ENCODE data around the gene EXOSC10. TPM values are rescaled to one million over a fixed set of nuclear protein-coding genes. Genes with fewer than 3 reads are reported as not detected.

EXOSC10 gene
- total RNA-seq (2022; extraction: Qiagen RNA extraction; ENCODE audit: low read depth), result 36.9 to 41.7 TPM (median 38.6 TPM) in 5 replicates

GRCh38 chr1:11099310-11100148, at the start of gene EXOSC10:
TSS of gene EXOSC10 (minus strand) at chr1:11099869. CDS start at chr1:11099831, 38 bp downstream.

GRCh38 chr1:11059968-11060830, 39.5 kb downstream of the EXOSC10 start, which contains the start of gene SRM:
TSS of gene SRM (minus strand) at chr1:11060018. CDS start at chr1:11059943, 75 bp downstream.

GRCh38 chr1:11046625-11047365, 52.9 kb downstream of the EXOSC10 start, which contains the start of gene MASP2:
TSS of gene MASP2 (minus strand) at chr1:11047239. CDS start at chr1:11047207, 32 bp downstream.

Other genes starting within 250 kb of the EXOSC10 start
- gene TARDBP, start 87.2 kb downstream of the EXOSC10 start, total RNA-seq (2022; extraction: Qiagen RNA extraction; ENCODE audit: low read depth), result 188 to 222 TPM (median 195 TPM) in 5 replicates
- gene MASP2, start 52.6 kb downstream of the EXOSC10 start, total RNA-seq (2022; extraction: Qiagen RNA extraction; ENCODE audit: low read depth), result 0.12 to 0.85 TPM (median 0.33 TPM) in 3 of 5 replicates, not detected in the others
- gene SRM, start 39.9 kb downstream of the EXOSC10 start, total RNA-seq (2022; extraction: Qiagen RNA extraction; ENCODE audit: low read depth), result 102 to 210 TPM (median 208 TPM) in 5 replicates
- gene ANGPTL7, start 89.5 kb upstream of the EXOSC10 start, total RNA-seq (2022; extraction: Qiagen RNA extraction; ENCODE audit: low read depth), result not detected in 5 replicates
- 12.4 to 16.1 TPM (median 14.7 TPM) in 5 replicates for gene MTOR, start 162.7 kb upstream of the EXOSC10 start, total RNA-seq (2022; extraction: Qiagen RNA extraction; ENCODE audit: low read depth)
- 13.2 to 17.4 TPM (median 15.9 TPM) in 5 replicates for gene UBIAD1, start 173.3 kb upstream of the EXOSC10 start, total RNA-seq (2022; extraction: Qiagen RNA extraction; ENCODE audit: low read depth)